ENCODE results near the gene SEPSECS. TPM values are rescaled to one million over a fixed set of nuclear protein-coding genes. Genes with fewer than 3 reads are reported as not detected.

Gene SEPSECS
- total RNA-seq, 1 experiment from 2014 or later: 4.2 TPM

DNA sequence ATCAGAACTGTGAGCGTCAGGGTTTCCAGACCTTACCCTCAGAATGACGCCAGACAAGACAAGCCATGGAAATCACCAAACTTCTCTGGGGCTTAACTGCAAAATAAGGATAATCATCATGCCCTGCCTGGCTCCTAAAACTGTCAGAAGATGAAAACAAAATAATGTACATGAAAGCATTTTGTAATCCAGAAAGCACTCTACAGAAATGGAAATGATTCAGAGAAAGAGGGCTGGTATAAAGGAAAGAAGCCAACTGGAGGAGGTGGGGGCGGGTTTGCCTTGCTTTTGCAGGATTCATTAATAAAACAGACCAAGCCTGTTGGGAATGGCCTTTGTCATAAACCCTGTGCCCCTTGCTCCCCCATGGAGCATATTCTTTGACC is 47.3 kb downstream of the SEPSECS start:
- WGBS (ENCODE audit: extremely low coverage, insufficient read length, low lambda C conversion rate): no CpG with 5 or more reads among the region's 3 CpGs
- no peak overlapping the region for H3K14ac ChIP-seq (ENCODE audit: insufficient read depth, low read length)
- H2AFZ ChIP-seq (ENCODE audit: low read length): no peak overlapping the region
- no peak overlapping the region for H4K8ac ChIP-seq (replicated peaks; ENCODE audit: insufficient read length, low read depth, low read length)
- no peak overlapping the region for H2BK12ac ChIP-seq (ENCODE audit: insufficient read length, low read depth, low read length)
- no peak overlapping the region for H3K56ac ChIP-seq (ENCODE audit: insufficient read length, low read depth, low read length)
- Mint-ChIP-seq H3K4me3 (no peak overlapping the region), H3K27ac (no peak overlapping the region; a peak in 1 of 7 replicates), H3K9me3 (no peaks in the 10 kb centered on the region), H3K27me3 (ENCODE audit: low read depth) (peaks cover 5% of the 10 kb centered on the region), H3K36me3 (ENCODE audit: insufficient read depth in 1 of 3, low read depth in 3 of 3) (no peaks in the 10 kb centered on the region), H3K4me1 (peaks cover 10 to 20% of the 10 kb centered on the region in 2 experiments)
- no peaks in the 10 kb centered on the region for H3K79me1 ChIP-seq (ENCODE audit: insufficient read depth, low read depth, low read length, poor library complexity, severe bottlenecking)
- H4K5ac ChIP-seq (ENCODE audit: insufficient read length, low read depth, low read length): no peak overlapping the region
- no peak overlapping the region for H2BK15ac ChIP-seq (ENCODE audit: low read depth, low read length)
- H3K4me1 ChIP-seq (ENCODE audit: insufficient read depth, low read length): no peaks in the 10 kb centered on the region
- H4K91ac ChIP-seq (ENCODE audit: insufficient read length, low read depth, low read length): no peak overlapping the region
- H3K23me2 ChIP-seq (ENCODE audit: insufficient read length, low read depth, low read length, poor library complexity, severe bottlenecking): no peaks in the 10 kb centered on the region
- H3K27ac ChIP-seq (ENCODE audit: insufficient read length, low read depth, low read length): no peak overlapping the region
- H3K18ac ChIP-seq (ENCODE audit: insufficient read length, low read depth, low read length): no peak overlapping the region
- no peak overlapping the region for H3T11ph ChIP-seq (ENCODE audit: low read length)
- H3K4me2 ChIP-seq (ENCODE audit: insufficient read depth, insufficient read length, low read length): no peak overlapping the region
- H3K4ac ChIP-seq (ENCODE audit: low read depth, low read length): no peak overlapping the region
- no peak overlapping the region for H2BK5ac ChIP-seq (ENCODE audit: insufficient read length, low read length)
- no peak overlapping the region for H2BK120ac ChIP-seq (ENCODE audit: low read depth, low read length, poor library complexity, severe bottlenecking)
- no peaks in the 10 kb centered on the region for H3K9me3 ChIP-seq (ENCODE audit: control insufficient read depth, low read depth, low read length)
- H3K9ac ChIP-seq (ENCODE audit: extremely low read depth, insufficient read length, low read length): no peak overlapping the region
- no peak overlapping the region for H3K23ac ChIP-seq (ENCODE audit: insufficient read length, low read depth, low read length)
- H3K27me3 ChIP-seq (ENCODE audit: insufficient read depth, low read length): no peaks in the 10 kb centered on the region
- TF ChIP-seq, protein P1, sequence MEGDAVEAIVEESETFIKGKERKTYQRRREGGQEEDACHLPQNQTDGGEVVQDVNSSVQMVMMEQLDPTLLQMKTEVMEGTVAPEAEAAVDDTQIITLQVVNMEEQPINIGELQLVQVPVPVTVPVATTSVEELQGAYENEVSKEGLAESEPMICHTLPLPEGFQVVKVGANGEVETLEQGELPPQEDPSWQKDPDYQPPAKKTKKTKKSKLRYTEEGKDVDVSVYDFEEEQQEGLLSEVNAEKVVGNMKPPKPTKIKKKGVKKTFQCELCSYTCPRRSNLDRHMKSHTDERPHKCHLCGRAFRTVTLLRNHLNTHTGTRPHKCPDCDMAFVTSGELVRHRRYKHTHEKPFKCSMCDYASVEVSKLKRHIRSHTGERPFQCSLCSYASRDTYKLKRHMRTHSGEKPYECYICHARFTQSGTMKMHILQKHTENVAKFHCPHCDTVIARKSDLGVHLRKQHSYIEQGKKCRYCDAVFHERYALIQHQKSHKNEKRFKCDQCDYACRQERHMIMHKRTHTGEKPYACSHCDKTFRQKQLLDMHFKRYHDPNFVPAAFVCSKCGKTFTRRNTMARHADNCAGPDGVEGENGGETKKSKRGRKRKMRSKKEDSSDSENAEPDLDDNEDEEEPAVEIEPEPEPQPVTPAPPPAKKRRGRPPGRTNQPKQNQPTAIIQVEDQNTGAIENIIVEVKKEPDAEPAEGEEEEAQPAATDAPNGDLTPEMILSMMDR (conservative IDR thresholded peaks at IDR 0.05): no peak
- no peak overlapping the region for H2BK20ac ChIP-seq (ENCODE audit: low read depth, low read length, poor library complexity, severe bottlenecking)
- no peaks in the 10 kb centered on the region for H3K79me2 ChIP-seq (ENCODE audit: insufficient read depth, low read length)
- H2AK5ac ChIP-seq (ENCODE audit: insufficient read length, low read length): no peak overlapping the region
- H4K20me1 ChIP-seq (ENCODE audit: control insufficient read depth, insufficient read depth, insufficient read length): no peaks in the 10 kb centered on the region
- DNase-seq: no peak
